ENCODE measurements around the gene LUC7L2.

GRCh38 chr7:139389091-139389490 is 29.4 kb downstream of the LUC7L2 start:
- TF ChIP-seq POLR2A (IDR thresholded peaks at IDR 0.05) (no peak), CTCF (IDR thresholded peaks at IDR 0.05) (no peak)
